DND-41 (cell line): ENCODE measurements around the gene SH3RF3.

Experiments used
- EZH2 ChIP-seq: IDR thresholded peaks from 3 replicates; pipeline ENCODE4 v1.6.1; 2012; ENCODE audit warnings: borderline replicate concordance, low read depth, mild to moderate bottlenecking, moderate library complexity, low read length, inconsistent platforms; ENCODE audit not compliant: severe bottlenecking
- TF ChIP-seq, protein P1 (sequence below): IDR thresholded peaks from 2 replicates; pipeline ENCODE4 v1.5.1; 2012; ENCODE audit warnings: borderline replicate concordance, low read length, moderate library complexity, mild to moderate bottlenecking; ENCODE audit not compliant: poor library complexity, severe bottlenecking; ENCODE audit errors: extremely low read depth

DNA sequence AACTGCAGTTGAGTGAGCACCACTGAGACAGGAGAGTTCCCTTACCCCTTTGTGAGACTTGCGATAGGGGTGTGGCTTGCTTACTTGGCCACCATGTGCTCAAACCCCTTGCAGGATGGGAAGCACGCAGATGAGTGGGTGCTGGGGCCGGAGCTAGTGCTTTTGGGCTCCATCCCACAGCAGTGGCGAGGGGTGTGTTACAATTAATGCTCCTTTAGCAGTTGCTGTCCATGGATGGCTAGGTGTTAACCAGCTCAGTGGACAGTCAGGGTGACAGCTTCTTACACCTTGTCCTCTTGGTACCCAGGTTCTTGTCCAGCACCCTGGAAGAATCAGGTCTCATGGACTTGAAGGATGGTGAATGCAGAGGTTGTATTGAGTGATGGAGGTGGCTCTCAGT lies 103.9 kb downstream of the SH3RF3 start:
- TF ChIP-seq, protein P1, sequence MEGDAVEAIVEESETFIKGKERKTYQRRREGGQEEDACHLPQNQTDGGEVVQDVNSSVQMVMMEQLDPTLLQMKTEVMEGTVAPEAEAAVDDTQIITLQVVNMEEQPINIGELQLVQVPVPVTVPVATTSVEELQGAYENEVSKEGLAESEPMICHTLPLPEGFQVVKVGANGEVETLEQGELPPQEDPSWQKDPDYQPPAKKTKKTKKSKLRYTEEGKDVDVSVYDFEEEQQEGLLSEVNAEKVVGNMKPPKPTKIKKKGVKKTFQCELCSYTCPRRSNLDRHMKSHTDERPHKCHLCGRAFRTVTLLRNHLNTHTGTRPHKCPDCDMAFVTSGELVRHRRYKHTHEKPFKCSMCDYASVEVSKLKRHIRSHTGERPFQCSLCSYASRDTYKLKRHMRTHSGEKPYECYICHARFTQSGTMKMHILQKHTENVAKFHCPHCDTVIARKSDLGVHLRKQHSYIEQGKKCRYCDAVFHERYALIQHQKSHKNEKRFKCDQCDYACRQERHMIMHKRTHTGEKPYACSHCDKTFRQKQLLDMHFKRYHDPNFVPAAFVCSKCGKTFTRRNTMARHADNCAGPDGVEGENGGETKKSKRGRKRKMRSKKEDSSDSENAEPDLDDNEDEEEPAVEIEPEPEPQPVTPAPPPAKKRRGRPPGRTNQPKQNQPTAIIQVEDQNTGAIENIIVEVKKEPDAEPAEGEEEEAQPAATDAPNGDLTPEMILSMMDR, result no peak
- no peak for TF ChIP-seq EZH2
